ENCODE data around the gene TTLL9.

The TTLL9 gene

DNA sequence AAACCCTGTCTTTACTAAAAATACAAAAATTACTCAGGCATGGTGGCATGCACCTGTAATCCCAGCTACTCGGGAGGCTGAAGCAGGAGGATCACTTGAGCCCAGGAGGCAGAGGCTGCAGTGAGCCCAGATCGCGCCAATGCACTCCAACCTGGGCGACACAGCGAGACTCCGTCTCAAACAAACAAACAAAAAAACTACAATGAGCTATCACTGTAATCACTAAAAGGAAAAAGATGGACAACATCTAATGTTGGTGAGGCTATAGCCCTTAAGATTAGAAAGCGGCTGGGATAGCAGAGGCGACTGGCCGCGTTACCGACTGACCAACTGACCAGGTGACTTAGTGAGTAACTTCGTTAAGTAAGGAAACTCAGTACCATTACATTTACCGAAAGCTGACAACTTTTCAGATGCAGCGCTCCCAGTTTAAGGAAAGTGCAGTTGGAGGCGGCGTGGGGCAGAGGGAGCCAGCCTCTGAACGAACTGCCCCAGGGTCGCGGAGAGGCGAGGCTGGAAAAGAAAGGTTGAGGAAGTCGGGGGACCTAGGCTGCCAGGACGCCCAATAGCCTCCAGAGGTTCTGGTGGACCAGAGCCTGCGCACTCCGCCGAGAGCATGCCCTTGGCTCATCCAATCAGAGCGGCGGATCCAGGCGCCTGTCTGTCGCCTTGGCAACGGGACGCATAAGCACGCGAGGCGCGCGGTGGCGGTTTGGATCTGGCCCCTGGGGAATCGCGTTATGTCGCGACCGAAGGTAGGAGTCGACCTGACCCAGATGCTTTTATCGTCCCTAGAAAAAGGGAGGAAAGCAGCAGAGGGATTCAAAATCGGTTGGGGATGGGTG is 8.9 kb downstream of the TTLL9 start:
- 5% methylated on average over 22 of the region's 45 CpGs for WGBS (ENCODE audit: insufficient coverage)
- ChIA-PET POLR2A (interaction anchor here (0.5 to 0.9 kb wide), 2 partner anchors 20 to 73 kb away, joined by 3 to 5 read pairs; partner anchors contain the start of gene PDRG1), CTCF (interaction anchor here (0.8 to 4.4 kb wide), 10 partner anchors 11 to 72 kb away, joined by 3 to 14 read pairs (median 4); partner anchors contain the start of gene PDRG1)
- H3K4me3 ChIP-seq (ENCODE audit: control insufficient read depth in 1 of 7, extremely low read depth in 1 of 7, insufficient read depth in 4 of 7, low read depth in 2 of 7, low read length in 6 of 7), result peak overlapping the region; percentile 50 to 89 (median 70)
- H3K27ac ChIP-seq (ENCODE audit: insufficient read depth in 1 of 2, low read depth in 1 of 2, low read length in 2 of 2, poor library complexity in 1 of 2, severe bottlenecking in 2 of 2), result peak overlapping the region; percentile 64 to 82
- DNase-seq, result peak; percentile 94 to 97 (median 96)
- peaks cover 0 to 18% (median 10%) of the 10 kb centered on the region in 4 experiments for H3K4me1 ChIP-seq (ENCODE audit: control extremely low read depth in 1 of 4, control insufficient read depth in 4 of 4, insufficient read depth in 4 of 4, low read length in 3 of 4)
- H3K27me3 ChIP-seq (replicated peaks in 2 of 5; ENCODE audit: control insufficient read depth in 4 of 5, insufficient read depth in 5 of 5, low read length in 4 of 5), result no peaks in the 10 kb centered on the region
- no peaks in the 10 kb centered on the region for H3K9me3 ChIP-seq (ENCODE audit: control extremely low read depth in 1 of 5, control insufficient read depth in 4 of 5, insufficient read depth in 2 of 5, low read depth in 1 of 5, low read length in 4 of 5)
- H3K36me3 ChIP-seq (ENCODE audit: control insufficient read depth in 4 of 4, insufficient read depth in 4 of 4, low read length in 3 of 4), result no peaks in the 10 kb centered on the region

DNA sequence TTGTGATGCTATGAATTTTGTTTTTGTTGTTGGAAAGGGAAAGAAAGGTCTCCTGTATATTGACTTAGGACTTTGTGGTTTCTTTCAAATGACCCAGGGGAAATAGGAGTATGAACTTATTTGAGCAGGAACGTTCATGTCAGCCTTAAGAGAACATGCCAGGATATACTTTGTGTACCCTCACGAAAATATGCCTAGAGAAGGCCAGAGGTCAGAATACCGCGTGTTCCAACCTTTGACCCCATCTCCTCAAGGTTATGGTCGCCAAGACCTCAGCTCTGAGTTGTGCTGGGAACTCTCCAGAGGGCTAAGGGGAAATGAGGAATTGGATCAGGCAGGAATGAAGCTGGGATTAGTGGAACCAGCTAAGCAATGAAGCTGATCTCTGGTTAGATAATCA is 11.5 kb downstream of the TTLL9 start:
- Histone ChIP-seq H3K4me3 (ENCODE audit: control insufficient read depth in 1 of 7, extremely low read depth in 1 of 7, insufficient read depth in 4 of 7, low read depth in 2 of 7, low read length in 6 of 7) (no peak overlapping the region), H3K36me3 (ENCODE audit: control insufficient read depth in 4 of 4, insufficient read depth in 4 of 4, low read length in 3 of 4) (no peaks in the 10 kb centered on the region), H3K9me3 (ENCODE audit: control extremely low read depth in 1 of 5, control insufficient read depth in 4 of 5, insufficient read depth in 2 of 5, low read depth in 1 of 5, low read length in 4 of 5) (no peaks in the 10 kb centered on the region), H3K27ac (ENCODE audit: insufficient read depth in 1 of 2, low read depth in 1 of 2, low read length in 2 of 2, poor library complexity in 1 of 2, severe bottlenecking in 2 of 2) (no peak overlapping the region), H3K27me3 (replicated peaks in 2 of 5; ENCODE audit: control insufficient read depth in 4 of 5, insufficient read depth in 5 of 5, low read length in 4 of 5) (peaks cover 0 to 2% (median 0%) of the 10 kb centered on the region in 5 experiments), H3K4me1 (ENCODE audit: control extremely low read depth in 1 of 4, control insufficient read depth in 4 of 4, insufficient read depth in 4 of 4, low read length in 3 of 4) (peaks cover 0 to 10% (median 5%) of the 10 kb centered on the region in 4 experiments)
- ChIA-PET CTCF (interaction anchor here (1.0 to 1.1 kb wide), 2 partner anchors 26 to 63 kb away, joined by 3 read pairs; no protein-coding TSS in a partner anchor), POLR2A (no interaction called here)
- WGBS (ENCODE audit: insufficient coverage), result 87% methylated on average over 5 of the region's 5 CpGs
- DNase-seq, result no peak

DNA sequence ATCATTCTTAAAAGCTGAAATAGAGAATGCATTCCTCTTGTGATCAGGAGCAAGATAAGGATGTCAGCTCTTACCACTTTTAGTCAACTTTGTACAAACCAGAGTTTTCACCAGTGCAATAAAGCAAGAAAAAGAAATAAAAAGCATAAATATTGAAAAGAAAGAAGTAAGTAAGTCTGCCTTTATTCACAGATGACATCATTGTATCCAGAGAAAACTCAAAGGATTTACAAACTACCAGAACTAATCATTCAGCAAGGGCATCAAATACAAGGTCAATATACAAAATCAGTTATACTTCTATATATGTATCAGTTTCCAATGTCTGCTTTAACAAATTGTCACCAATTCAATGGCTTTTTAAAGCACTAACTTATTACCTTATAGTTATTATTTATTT is 13.4 kb downstream of the TTLL9 start:
- POLR2A ChIA-PET, result no interaction called here

GRCh38 chr20:31890646-31891045 is 20.2 kb downstream of the TTLL9 start:
- Histone ChIP-seq H3K9me3 (ENCODE audit: control extremely low read depth in 1 of 5, control insufficient read depth in 4 of 5, insufficient read depth in 2 of 5, low read depth in 1 of 5, low read length in 4 of 5) (no peaks in the 10 kb centered on the region), H3K27me3 (replicated peaks in 2 of 5; ENCODE audit: control insufficient read depth in 4 of 5, insufficient read depth in 5 of 5, low read length in 4 of 5) (no peaks in the 10 kb centered on the region), H3K4me1 (ENCODE audit: control extremely low read depth in 1 of 4, control insufficient read depth in 4 of 4, insufficient read depth in 4 of 4, low read length in 3 of 4) (peaks cover 0 to 10% (median 6%) of the 10 kb centered on the region in 4 experiments), H3K4me3 (ENCODE audit: control insufficient read depth in 1 of 7, extremely low read depth in 1 of 7, insufficient read depth in 4 of 7, low read depth in 2 of 7, low read length in 6 of 7) (no peak overlapping the region), H3K36me3 (ENCODE audit: control insufficient read depth in 4 of 4, insufficient read depth in 4 of 4, low read length in 3 of 4) (no peaks in the 10 kb centered on the region), H3K27ac (ENCODE audit: insufficient read depth in 1 of 2, low read depth in 1 of 2, low read length in 2 of 2, poor library complexity in 1 of 2, severe bottlenecking in 2 of 2) (no peak overlapping the region)
- CTCF ChIA-PET, result interaction anchor here (1.1 to 1.3 kb wide), 2 partner anchors 22 to 45 kb away, joined by 3 to 4 read pairs; no protein-coding TSS in a partner anchor
- POLR2A ChIA-PET, result no interaction called here
- 98% methylated on average over 5 of the region's 8 CpGs for WGBS (ENCODE audit: insufficient coverage)
- no peak for DNase-seq

More for the DNA sequence above, 13.4 kb downstream of the TTLL9 start:
- no peak for DNase-seq
- no peak overlapping the region for H3K27ac ChIP-seq (ENCODE audit: insufficient read depth in 1 of 2, low read depth in 1 of 2, low read length in 2 of 2, poor library complexity in 1 of 2, severe bottlenecking in 2 of 2)
- H3K9me3 ChIP-seq (ENCODE audit: control extremely low read depth in 1 of 5, control insufficient read depth in 4 of 5, insufficient read depth in 2 of 5, low read depth in 1 of 5, low read length in 4 of 5), result no peaks in the 10 kb centered on the region
- no peak overlapping the region for H3K4me3 ChIP-seq (ENCODE audit: control insufficient read depth in 1 of 7, extremely low read depth in 1 of 7, insufficient read depth in 4 of 7, low read depth in 2 of 7, low read length in 6 of 7)
- peaks cover 0 to 10% (median 5%) of the 10 kb centered on the region in 4 experiments for H3K4me1 ChIP-seq (ENCODE audit: control extremely low read depth in 1 of 4, control insufficient read depth in 4 of 4, insufficient read depth in 4 of 4, low read length in 3 of 4)
- CTCF ChIA-PET, result no interaction called here
- peaks cover 0 to 2% (median 0%) of the 10 kb centered on the region in 5 experiments for H3K27me3 ChIP-seq (replicated peaks in 2 of 5; ENCODE audit: control insufficient read depth in 4 of 5, insufficient read depth in 5 of 5, low read length in 4 of 5)
- no peaks in the 10 kb centered on the region for H3K36me3 ChIP-seq (ENCODE audit: control insufficient read depth in 4 of 4, insufficient read depth in 4 of 4, low read length in 3 of 4)

- Histone ChIP-seq H3K36me3 (ENCODE audit: control insufficient read depth in 4 of 4, insufficient read depth in 4 of 4, low read length in 3 of 4) (no peaks in the 10 kb centered on the region), H3K27me3 (replicated peaks in 2 of 5; ENCODE audit: control insufficient read depth in 4 of 5, insufficient read depth in 5 of 5, low read length in 4 of 5) (no peaks in the 10 kb centered on the region), H3K4me1 (ENCODE audit: control extremely low read depth in 1 of 4, control insufficient read depth in 4 of 4, insufficient read depth in 4 of 4, low read length in 3 of 4) (peaks cover 0 to 10% (median 6%) of the 10 kb centered on the region in 4 experiments), H3K27ac (ENCODE audit: insufficient read depth in 1 of 2, low read depth in 1 of 2, low read length in 2 of 2, poor library complexity in 1 of 2, severe bottlenecking in 2 of 2) (peak overlapping the region; percentile 40 to 69), H3K4me3 (ENCODE audit: control insufficient read depth in 1 of 7, extremely low read depth in 1 of 7, insufficient read depth in 4 of 7, low read depth in 2 of 7, low read length in 6 of 7) (peak overlapping the region in 2 of 7 experiments; percentile 11 to 52), H3K9me3 (ENCODE audit: control extremely low read depth in 1 of 5, control insufficient read depth in 4 of 5, insufficient read depth in 2 of 5, low read depth in 1 of 5, low read length in 4 of 5) (no peaks in the 10 kb centered on the region)
- POLR2A ChIA-PET, result no interaction called here
- DNase-seq, result peak; percentile 89 to 94 (median 92)
- CTCF ChIA-PET, result interaction anchor here (0.7 to 1.5 kb wide), 8 partner anchors 11 to 57 kb away, joined by 3 to 5 read pairs (median 3); no protein-coding TSS in a partner anchor
- 31% methylated on average over 8 of the region's 8 CpGs for WGBS (ENCODE audit: insufficient coverage)
These were observed 24.7 kb downstream of the TTLL9 start for GRCh38 chr20:31894980-31895675.

- no peaks in the 10 kb centered on the region for H3K36me3 ChIP-seq (ENCODE audit: control insufficient read depth in 4 of 4, insufficient read depth in 4 of 4, low read length in 3 of 4)
- WGBS (ENCODE audit: insufficient coverage), result 100% methylated on average over 7 of the region's 9 CpGs
- no peaks in the 10 kb centered on the region for H3K27me3 ChIP-seq (replicated peaks in 2 of 5; ENCODE audit: control insufficient read depth in 4 of 5, insufficient read depth in 5 of 5, low read length in 4 of 5)
- H3K4me1 ChIP-seq (ENCODE audit: control extremely low read depth in 1 of 4, control insufficient read depth in 4 of 4, insufficient read depth in 4 of 4, low read length in 3 of 4), result peaks cover 0 to 10% (median 6%) of the 10 kb centered on the region in 4 experiments
- no peak overlapping the region for H3K4me3 ChIP-seq (ENCODE audit: control insufficient read depth in 1 of 7, extremely low read depth in 1 of 7, insufficient read depth in 4 of 7, low read depth in 2 of 7, low read length in 6 of 7)
- H3K9me3 ChIP-seq (ENCODE audit: control extremely low read depth in 1 of 5, control insufficient read depth in 4 of 5, insufficient read depth in 2 of 5, low read depth in 1 of 5, low read length in 4 of 5), result no peaks in the 10 kb centered on the region
- POLR2A ChIA-PET, result no interaction called here
- no peak overlapping the region for H3K27ac ChIP-seq (ENCODE audit: insufficient read depth in 1 of 2, low read depth in 1 of 2, low read length in 2 of 2, poor library complexity in 1 of 2, severe bottlenecking in 2 of 2)
- no peak for DNase-seq
- CTCF ChIA-PET, result interaction anchor here (0.9 to 1.5 kb wide), 3 partner anchors 16 to 39 kb away, joined by 3 to 5 read pairs (median 4); no protein-coding TSS in a partner anchor
These were observed 25.6 kb downstream of the TTLL9 start for GRCh38 chr20:31896049-31896448.
